Measurements from ENCODE around the gene DENND1B. TPM values are rescaled to one million over a fixed set of nuclear protein-coding genes. Genes with fewer than 3 reads are reported as not detected.

DENND1B gene
- total RNA-seq, 1 donor from 2014 or later = 22.1 TPM

- no peak overlapping the region for H3K27ac Mint-ChIP-seq (ENCODE audit: unreplicated experiment)
- no peak for DNase-seq
- H3K9me3 Mint-ChIP-seq (ENCODE audit: unreplicated experiment) = peaks cover 2% of the 10 kb centered on the region
- peaks cover under 1% of the 10 kb centered on the region for H3K36me3 Mint-ChIP-seq (ENCODE audit: unreplicated experiment)
- H3K4me1 Mint-ChIP-seq (ENCODE audit: low read depth, unreplicated experiment) = peaks cover 6% of the 10 kb centered on the region
- no peaks in the 10 kb centered on the region for H3K27me3 Mint-ChIP-seq (ENCODE audit: unreplicated experiment)
- H3K4me3 Mint-ChIP-seq (ENCODE audit: unreplicated experiment) = no peak overlapping the region
- peak; percentile 11 for TF ChIP-seq CTCF (IDR thresholded peaks at IDR 0.05; ENCODE audit: partially characterized antibody, unreplicated experiment)
Observed at GRCh38 chr1:197731449-197731848, 43.8 kb downstream of the DENND1B start.

GRCh38 chr1:197725976-197726375 lies 49.3 kb downstream of the DENND1B start:
- Mint-ChIP-seq H3K27ac (ENCODE audit: unreplicated experiment) (no peak overlapping the region), H3K27me3 (ENCODE audit: unreplicated experiment) (no peaks in the 10 kb centered on the region), H3K9me3 (ENCODE audit: unreplicated experiment) (peaks cover 2% of the 10 kb centered on the region), H3K4me1 (ENCODE audit: low read depth, unreplicated experiment) (peaks cover 3% of the 10 kb centered on the region), H3K4me3 (ENCODE audit: unreplicated experiment) (no peak overlapping the region), H3K36me3 (ENCODE audit: unreplicated experiment) (peaks cover 7% of the 10 kb centered on the region)
- no peak for DNase-seq
- TF ChIP-seq CTCF (IDR thresholded peaks at IDR 0.05; ENCODE audit: partially characterized antibody, unreplicated experiment) = no peak

- peaks cover 3% of the 10 kb centered on the region for H3K4me1 Mint-ChIP-seq (ENCODE audit: low read depth, unreplicated experiment)
- H3K27me3 Mint-ChIP-seq (ENCODE audit: unreplicated experiment) = no peaks in the 10 kb centered on the region
- H3K9me3 Mint-ChIP-seq (ENCODE audit: unreplicated experiment) = peaks cover 2% of the 10 kb centered on the region
- no peak for TF ChIP-seq CTCF (IDR thresholded peaks at IDR 0.05; ENCODE audit: partially characterized antibody, unreplicated experiment)
- H3K27ac Mint-ChIP-seq (ENCODE audit: unreplicated experiment) = no peak overlapping the region
- no peak overlapping the region for H3K4me3 Mint-ChIP-seq (ENCODE audit: unreplicated experiment)
- no peak for DNase-seq
- H3K36me3 Mint-ChIP-seq (ENCODE audit: unreplicated experiment) = peaks cover 7% of the 10 kb centered on the region
Observed at GRCh38 chr1:197725044-197725443, 50.2 kb downstream of the DENND1B start.

GRCh38 chr1:197715806-197716205 lies 59.5 kb downstream of the DENND1B start:
- Mint-ChIP-seq H3K27me3 (ENCODE audit: unreplicated experiment) (no peaks in the 10 kb centered on the region), H3K4me1 (ENCODE audit: low read depth, unreplicated experiment) (peaks cover 4% of the 10 kb centered on the region), H3K36me3 (ENCODE audit: unreplicated experiment) (no peaks in the 10 kb centered on the region), H3K4me3 (ENCODE audit: unreplicated experiment) (no peak overlapping the region), H3K9me3 (ENCODE audit: unreplicated experiment) (no peaks in the 10 kb centered on the region), H3K27ac (ENCODE audit: unreplicated experiment) (no peak overlapping the region)
- TF ChIP-seq CTCF (IDR thresholded peaks at IDR 0.05; ENCODE audit: partially characterized antibody, unreplicated experiment) = no peak
- DNase-seq = no peak

- Mint-ChIP-seq H3K4me3 (ENCODE audit: unreplicated experiment) (no peak overlapping the region), H3K27ac (ENCODE audit: unreplicated experiment) (no peak overlapping the region), H3K36me3 (ENCODE audit: unreplicated experiment) (peaks cover 11% of the 10 kb centered on the region), H3K27me3 (ENCODE audit: unreplicated experiment) (no peaks in the 10 kb centered on the region), H3K4me1 (ENCODE audit: low read depth, unreplicated experiment) (no peaks in the 10 kb centered on the region), H3K9me3 (ENCODE audit: unreplicated experiment) (peaks cover 3% of the 10 kb centered on the region)
- no peak for TF ChIP-seq CTCF (IDR thresholded peaks at IDR 0.05; ENCODE audit: partially characterized antibody, unreplicated experiment)
- no peak for DNase-seq
Observed at GRCh38 chr1:197706601-197707000, 68.7 kb downstream of the DENND1B start.

All from glutamatergic neuron (in vitro differentiated cells).